ENCODE measurements around the gene TNFAIP8. TPM values are rescaled to one million over a fixed set of nuclear protein-coding genes. Genes with fewer than 3 reads are reported as not detected.
A peak's percentile ranks its signal among the peaks of the same experiment; 100 is the strongest.
"Not testable (repeated sequence)": the region's sequence is repeated elsewhere in the genome, so short reads cannot be mapped to it uniquely, and the experiment has no call there.

TNFAIP8 gene
- total RNA-seq, 1 donor from 2014 or later = 19.5 TPM

GRCh38 chr5:119412279-119413227 lies 56.7 kb downstream of the TNFAIP8 start:
- Mint-ChIP-seq H3K27ac (ENCODE audit: unreplicated experiment) (no peak overlapping the region), H3K9me3 (ENCODE audit: low read depth) (no peaks in the 10 kb centered on the region), H3K4me1 (ENCODE audit: low read depth) (peaks cover 21% of the 10 kb centered on the region), H3K27me3 (ENCODE audit: low read depth) (no peaks in the 10 kb centered on the region), H3K4me3 (ENCODE audit: unreplicated experiment) (peak overlapping the region; percentile 82), H3K36me3 (ENCODE audit: low read depth) (no peaks in the 10 kb centered on the region)
- no peak for TF ChIP-seq CTCF (IDR thresholded peaks at IDR 0.05)
- DNase-seq (ENCODE audit: low spot score) = no peak

GRCh38 chr5:119414124-119414734 lies 58.4 kb downstream of the TNFAIP8 start:
- not testable (repeated sequence) for H3K27me3 Mint-ChIP-seq (ENCODE audit: low read depth); DNase-seq (ENCODE audit: low spot score); H3K9me3 Mint-ChIP-seq (ENCODE audit: low read depth); H3K36me3 Mint-ChIP-seq (ENCODE audit: low read depth); H3K27ac Mint-ChIP-seq (ENCODE audit: unreplicated experiment); H3K4me3 Mint-ChIP-seq (ENCODE audit: unreplicated experiment)
- peaks cover 25% of the 10 kb centered on the region for H3K4me1 Mint-ChIP-seq (ENCODE audit: low read depth)

- Mint-ChIP-seq H3K27me3 (ENCODE audit: low read depth) (no peaks in the 10 kb centered on the region), H3K9me3 (ENCODE audit: low read depth) (no peaks in the 10 kb centered on the region), H3K27ac (ENCODE audit: unreplicated experiment) (no peak overlapping the region), H3K4me1 (ENCODE audit: low read depth) (peaks cover 7% of the 10 kb centered on the region), H3K4me3 (ENCODE audit: unreplicated experiment) (no peak overlapping the region), H3K36me3 (ENCODE audit: low read depth) (no peaks in the 10 kb centered on the region)
- TF ChIP-seq CTCF (IDR thresholded peaks at IDR 0.05) = no peak
- DNase-seq (ENCODE audit: low spot score) = no peak
Measured at GRCh38 chr5:119417891-119418605, 62.2 kb downstream of the TNFAIP8 start.

GRCh38 chr5:119418606-119419100 lies 62.8 kb downstream of the TNFAIP8 start:
- no peaks in the 10 kb centered on the region for H3K9me3 Mint-ChIP-seq (ENCODE audit: low read depth)
- H3K27ac Mint-ChIP-seq (ENCODE audit: unreplicated experiment) = no peak overlapping the region
- H3K36me3 Mint-ChIP-seq (ENCODE audit: low read depth) = no peaks in the 10 kb centered on the region
- no peak overlapping the region for H3K4me3 Mint-ChIP-seq (ENCODE audit: unreplicated experiment)
- H3K27me3 Mint-ChIP-seq (ENCODE audit: low read depth) = no peaks in the 10 kb centered on the region
- no peak for TF ChIP-seq CTCF (IDR thresholded peaks at IDR 0.05)
- no peak for DNase-seq (ENCODE audit: low spot score)
- peaks cover 4% of the 10 kb centered on the region for H3K4me1 Mint-ChIP-seq (ENCODE audit: low read depth)

- no peaks in the 10 kb centered on the region for H3K9me3 Mint-ChIP-seq (ENCODE audit: low read depth)
- H3K27me3 Mint-ChIP-seq (ENCODE audit: low read depth) = no peaks in the 10 kb centered on the region
- no peaks in the 10 kb centered on the region for H3K36me3 Mint-ChIP-seq (ENCODE audit: low read depth)
- no peak for TF ChIP-seq CTCF (IDR thresholded peaks at IDR 0.05)
- peaks cover 4% of the 10 kb centered on the region for H3K4me1 Mint-ChIP-seq (ENCODE audit: low read depth)
- no peak for DNase-seq (ENCODE audit: low spot score)
- H3K27ac Mint-ChIP-seq (ENCODE audit: unreplicated experiment) = no peak overlapping the region
- H3K4me3 Mint-ChIP-seq (ENCODE audit: unreplicated experiment) = no peak overlapping the region
Measured at GRCh38 chr5:119420169-119420568, 64.3 kb downstream of the TNFAIP8 start.

Data from chondrocyte (in vitro differentiated cells).